SW480 (cell line): Measurements from ENCODE around the gene ZPR1.
"Not testable (repeated sequence)": the region's sequence is repeated elsewhere in the genome, so short reads cannot be mapped to it uniquely, and the experiment has no call there.

Experiments used
- DNase-seq: peaks from one replicate; pipeline ENCODE4 v3.0.0-alpha.2; 2016; ENCODE audit warnings: low spot score

The ZPR1 gene

GRCh38 chr11:116823031-116823843 is 35.4 kb upstream of the ZPR1 start, which contains the start of gene APOA4:
TSS of gene APOA4 (minus strand) at chr11:116823304. CDS start at chr11:116823191, 113 bp downstream.
- DNase-seq: no peak

DNA sequence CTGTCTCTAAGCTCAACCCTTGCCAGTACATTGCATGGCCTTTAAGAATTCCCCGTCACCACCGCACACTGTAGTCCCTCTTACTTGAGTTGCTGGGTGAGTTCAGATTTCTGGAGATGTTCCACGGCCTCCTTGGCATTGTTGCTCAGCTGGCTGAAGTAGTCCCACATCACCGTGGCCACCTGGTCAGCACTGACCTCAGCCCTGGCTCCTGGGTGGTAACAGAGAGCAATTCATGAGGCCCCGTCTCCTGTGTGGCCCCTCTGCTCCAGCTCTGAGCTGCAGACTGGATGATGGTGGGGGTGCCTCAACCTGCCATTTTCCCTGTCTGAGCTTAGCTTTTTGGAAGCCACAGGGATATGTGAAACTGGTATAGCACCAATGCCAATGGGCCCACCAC is 34.8 kb upstream of the ZPR1 start:
- DNase-seq: no peak

GRCh38 chr11:116821050-116821918 is 33.5 kb upstream of the ZPR1 start:
- DNase-seq: no peak

- no peak for DNase-seq
Observed at GRCh38 chr11:116819049-116819448, 31.2 kb upstream of the ZPR1 start.

GRCh38 chr11:116814502-116814901 is 26.7 kb upstream of the ZPR1 start:
- DNase-seq: no peak

DNA sequence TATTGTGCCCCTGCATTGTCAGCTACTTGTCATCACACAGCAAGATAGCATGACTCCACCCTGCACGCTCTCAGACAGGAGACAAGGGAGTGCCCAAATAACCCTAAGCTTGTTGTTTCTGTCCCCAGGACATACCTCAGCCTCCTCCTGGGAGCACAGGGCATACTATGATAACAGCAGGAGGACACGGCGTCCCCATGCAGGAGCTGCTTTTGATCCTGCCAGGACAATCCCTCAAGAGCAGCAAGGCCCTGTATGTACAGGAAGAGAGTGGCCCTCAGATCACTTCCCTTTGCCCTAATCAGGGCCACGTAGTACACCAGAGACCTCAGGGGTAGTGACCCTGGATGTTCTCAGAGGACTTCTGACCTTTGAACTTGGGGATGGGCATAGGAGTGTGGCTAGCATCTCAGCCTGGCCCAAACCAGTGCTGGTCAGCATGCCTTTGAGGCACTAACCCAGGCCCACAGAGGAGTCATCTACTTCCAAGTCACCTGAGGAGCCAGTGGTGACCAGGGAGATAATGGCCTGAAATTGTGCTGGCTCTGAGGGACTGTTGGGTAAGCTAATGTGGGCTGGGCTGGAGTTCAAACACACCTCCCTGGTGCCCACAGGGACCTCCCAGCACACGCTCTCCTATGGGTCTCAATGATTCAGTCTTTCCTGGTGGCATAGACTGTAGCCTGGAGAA is 26.1 kb upstream of the ZPR1 start:
- no peak for DNase-seq

GRCh38 chr11:116813170-116813569 is 25.3 kb upstream of the ZPR1 start:
- DNase-seq: no peak

- DNase-seq: no peak
Observed at GRCh38 chr11:116812109-116812508, 24.3 kb upstream of the ZPR1 start.

DNA sequence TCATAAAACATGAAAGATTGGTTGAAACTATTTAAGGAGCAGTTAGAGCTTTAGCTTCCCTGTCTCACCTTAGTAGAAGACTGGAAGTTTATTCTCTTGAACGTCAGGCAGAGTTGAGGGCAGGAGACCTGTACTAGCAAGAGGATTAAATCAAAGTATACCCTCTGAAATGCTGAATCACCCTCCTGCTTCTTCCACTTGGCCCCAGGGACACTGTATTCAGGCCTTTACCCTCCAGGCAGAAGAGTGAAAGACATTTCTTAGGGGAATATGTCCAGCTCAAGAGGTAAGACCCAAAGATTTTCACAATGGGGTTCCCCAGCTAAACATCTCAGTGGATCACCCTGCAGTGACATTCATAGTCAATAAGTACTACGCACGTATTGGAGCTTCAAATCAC is 23.4 kb upstream of the ZPR1 start:
- no peak for DNase-seq

GRCh38 chr11:116808262-116809175 is 20.7 kb upstream of the ZPR1 start:
- DNase-seq: no peak

DNA sequence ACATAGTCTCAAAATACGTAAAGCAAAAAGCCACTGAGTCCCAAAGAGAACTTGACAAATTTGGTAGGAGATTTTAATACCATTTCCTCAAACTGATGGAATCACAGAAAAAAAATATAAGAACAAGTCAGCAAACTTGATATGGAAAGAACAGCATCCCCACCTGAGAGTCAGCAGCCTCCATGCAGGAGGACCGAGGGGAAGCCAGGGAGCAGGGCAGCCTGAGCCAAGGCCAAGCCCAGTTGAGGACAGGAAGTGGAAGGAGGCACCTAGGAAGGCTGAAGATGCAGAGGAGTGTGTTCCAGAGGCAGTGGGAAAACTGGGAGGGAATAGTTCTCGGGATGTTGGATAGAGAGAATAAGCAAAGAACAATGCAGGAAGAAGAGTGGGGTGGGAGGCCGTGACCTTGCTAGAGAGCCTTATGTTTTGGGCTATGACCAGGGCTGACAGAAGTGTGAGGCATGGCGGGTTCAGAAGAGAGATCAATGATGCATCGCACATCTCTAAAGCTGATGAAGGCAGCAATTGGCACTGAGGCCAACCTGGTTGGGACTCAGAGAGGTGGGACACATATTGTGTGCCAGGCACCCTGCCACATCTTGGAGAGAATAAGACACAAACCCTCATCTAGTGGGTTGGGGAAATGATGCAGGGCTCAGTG is 19.9 kb upstream of the ZPR1 start:
- no peak for DNase-seq

DNA sequence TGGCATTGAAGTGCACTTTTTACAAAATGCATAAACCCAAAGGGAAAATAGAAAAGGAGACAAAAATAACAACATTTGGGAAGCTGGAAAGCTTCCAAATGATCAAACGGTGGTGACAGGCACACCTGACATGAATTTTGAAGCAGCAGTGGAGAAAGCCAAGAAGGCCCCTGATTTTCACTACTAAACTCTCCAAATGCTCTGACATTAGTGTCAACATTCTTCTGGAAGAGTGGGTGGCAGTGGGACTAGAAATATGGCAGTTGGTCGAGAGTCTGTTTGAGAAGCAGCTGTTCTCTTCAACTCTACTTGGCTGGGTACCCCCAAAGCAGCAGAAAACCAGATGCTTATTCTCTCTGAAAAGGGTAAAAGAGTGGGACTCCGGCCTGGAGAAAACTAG is 16.2 kb upstream of the ZPR1 start:
- DNase-seq: no peak

DNA sequence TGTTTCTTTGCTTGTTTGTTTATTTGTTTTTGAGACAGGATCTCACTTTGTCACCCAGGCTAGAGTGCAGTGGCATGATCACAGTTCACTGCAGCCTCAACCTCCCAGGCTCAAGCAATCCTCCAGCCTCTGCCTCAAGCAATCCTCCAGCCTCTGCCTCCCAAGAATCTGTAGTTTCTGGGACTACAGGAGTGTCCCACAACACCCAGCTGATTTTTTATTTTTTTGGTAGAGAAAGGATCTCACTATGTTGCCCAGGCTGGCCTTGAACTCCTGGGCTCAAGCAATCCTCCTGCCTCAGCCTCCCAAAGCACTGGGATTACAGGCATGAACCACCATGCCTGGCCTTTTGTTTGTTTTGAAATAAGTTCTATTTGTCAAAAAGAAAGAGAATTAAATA is 13.8 kb upstream of the ZPR1 start:
- DNase-seq: not testable (repeated sequence)

DNA sequence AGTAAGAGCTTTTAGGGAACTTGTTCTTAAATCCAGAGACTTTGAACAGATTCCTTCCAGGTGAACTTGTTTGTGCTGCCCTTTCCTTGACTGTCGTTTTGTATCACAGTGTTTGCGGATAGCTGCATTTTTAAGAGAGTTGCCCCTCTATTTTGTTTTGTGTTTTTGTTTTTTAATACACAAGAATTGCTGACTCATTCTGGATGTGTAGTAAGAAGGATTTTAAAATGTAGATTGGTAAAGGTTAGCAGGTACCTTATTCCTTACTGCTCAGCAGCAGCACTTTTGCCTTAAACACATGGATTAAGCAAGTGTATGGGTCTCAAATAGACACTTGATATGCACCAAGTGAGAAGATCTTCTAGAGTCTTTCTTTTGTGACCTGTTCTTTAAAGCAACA is 12.8 kb upstream of the ZPR1 start:
- no peak for DNase-seq

GRCh38 chr11:116798368-116798767 is 10.5 kb upstream of the ZPR1 start:
- no peak for DNase-seq

GRCh38 chr11:116797816-116798215 is 10.0 kb upstream of the ZPR1 start:
- no peak for DNase-seq

DNA sequence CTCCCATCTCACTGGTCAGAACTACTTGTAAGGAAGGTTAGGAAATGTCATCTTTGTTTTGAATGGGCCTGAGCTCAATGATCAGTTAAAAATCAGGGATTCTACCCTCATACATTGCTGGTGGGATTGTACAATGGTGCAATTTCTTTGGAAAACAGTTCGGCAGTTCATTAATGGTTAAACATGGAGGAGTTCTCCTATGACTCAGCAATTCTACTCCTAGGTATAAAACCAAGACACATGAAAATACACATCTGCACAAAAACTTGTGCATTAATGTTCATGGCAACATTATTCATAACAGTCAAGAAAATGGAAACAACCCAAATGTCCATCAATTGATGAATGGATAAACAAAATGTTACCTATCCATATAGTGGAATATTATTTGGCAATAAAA is 8.7 kb upstream of the ZPR1 start:
- DNase-seq: no peak

DNA sequence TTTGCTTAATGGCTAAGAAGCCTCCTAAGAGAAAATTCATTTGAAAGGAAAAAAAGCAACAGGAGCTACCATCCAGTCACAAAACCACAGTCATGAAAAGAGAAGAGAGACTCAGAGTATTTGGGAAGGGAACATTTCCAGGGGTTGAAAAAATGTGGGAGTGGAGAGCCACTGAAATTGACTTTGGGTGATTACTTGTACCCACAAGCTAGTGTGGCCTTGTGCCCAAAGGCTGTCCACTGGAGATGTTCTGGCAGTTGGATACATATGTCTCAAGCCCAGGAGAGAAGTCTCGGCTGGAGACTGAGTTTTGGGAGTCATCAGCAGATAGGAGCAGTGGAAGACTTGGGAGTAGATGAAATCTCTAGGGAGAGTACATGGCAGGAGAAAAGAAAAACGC is 7.0 kb upstream of the ZPR1 start:
- DNase-seq: no peak

- no peak for DNase-seq
Observed at GRCh38 chr11:116793772-116794097, 5.9 kb upstream of the ZPR1 start.

- DNase-seq: peak; percentile 28
Observed at GRCh38 chr11:116792869-116793771, 5.3 kb upstream of the ZPR1 start.
